GM21825 (cell line): Measurements from ENCODE around the gene NCDN.
A peak's percentile ranks its signal among the peaks of the same experiment; 100 is the strongest.

Source experiments
- ATAC-seq: cut with Tn5 transposase; IDR thresholded peaks from one replicate; pipeline ENCODE4 v1.9.1; 2021; ENCODE audit warnings: mild to moderate bottlenecking, moderate library complexity; ENCODE audit not compliant: unreplicated experiment

Gene NCDN

DNA sequence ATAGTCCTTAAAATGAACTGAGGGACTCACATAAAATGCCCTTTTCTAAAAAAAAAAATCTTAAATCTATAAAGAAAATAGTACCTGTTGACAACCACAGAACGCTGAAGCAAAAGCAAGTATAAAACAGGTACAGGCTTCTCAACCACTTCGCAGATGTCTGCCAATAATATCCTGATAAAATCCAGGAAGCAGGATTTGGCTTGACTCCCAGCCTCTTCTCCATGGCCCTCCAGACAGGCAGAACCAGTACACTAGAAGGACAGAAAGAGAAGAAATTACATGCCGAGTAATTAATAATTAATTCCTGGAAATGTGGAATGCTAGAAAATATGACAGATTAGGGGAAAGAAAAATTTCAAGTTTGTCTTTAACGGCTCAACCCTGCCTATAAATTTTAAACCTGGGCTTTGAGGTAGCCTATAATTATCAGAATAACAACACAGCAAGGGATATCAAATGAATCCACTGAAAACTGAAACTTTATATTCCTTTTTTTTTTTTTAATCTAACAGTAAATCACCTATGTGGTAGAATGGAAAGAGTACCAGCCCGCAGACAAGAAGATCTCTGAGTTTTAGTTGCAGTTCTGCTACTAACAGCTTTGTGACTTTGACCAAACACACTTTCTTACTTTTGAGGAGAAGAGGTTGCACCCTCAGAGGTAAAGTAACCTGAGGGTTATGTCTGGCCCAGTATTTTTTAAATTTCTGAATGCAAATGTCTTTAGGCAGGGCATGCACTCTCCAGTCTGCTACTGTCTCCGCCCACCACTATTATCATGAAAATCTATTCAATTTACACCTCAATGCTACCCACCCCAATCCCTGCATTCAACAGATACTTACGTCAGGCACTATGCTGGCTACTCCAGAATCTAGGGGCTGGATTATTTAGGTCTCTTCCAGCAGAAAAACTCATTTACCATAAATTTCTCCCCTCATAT is 3.1 kb upstream of the NCDN start:
- no peak for ATAC-seq

DNA sequence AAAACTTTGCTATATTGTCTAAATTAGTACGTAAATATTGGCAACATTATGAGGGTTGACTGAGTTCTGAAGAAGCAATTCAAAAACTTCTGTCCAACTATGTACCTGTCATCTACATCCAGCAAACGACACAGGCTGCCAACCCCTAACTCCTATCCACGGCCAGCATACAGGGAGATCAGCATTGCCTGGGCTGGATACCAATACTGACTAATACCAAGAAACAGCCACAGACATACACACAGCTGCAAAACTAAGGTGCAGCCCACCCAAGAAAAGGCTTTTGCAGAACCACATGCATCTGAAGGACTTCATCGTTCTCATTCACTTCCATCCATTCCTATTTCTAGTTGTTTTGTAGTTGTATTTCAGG is 2.4 kb upstream of the NCDN start:
- ATAC-seq = no peak

DNA sequence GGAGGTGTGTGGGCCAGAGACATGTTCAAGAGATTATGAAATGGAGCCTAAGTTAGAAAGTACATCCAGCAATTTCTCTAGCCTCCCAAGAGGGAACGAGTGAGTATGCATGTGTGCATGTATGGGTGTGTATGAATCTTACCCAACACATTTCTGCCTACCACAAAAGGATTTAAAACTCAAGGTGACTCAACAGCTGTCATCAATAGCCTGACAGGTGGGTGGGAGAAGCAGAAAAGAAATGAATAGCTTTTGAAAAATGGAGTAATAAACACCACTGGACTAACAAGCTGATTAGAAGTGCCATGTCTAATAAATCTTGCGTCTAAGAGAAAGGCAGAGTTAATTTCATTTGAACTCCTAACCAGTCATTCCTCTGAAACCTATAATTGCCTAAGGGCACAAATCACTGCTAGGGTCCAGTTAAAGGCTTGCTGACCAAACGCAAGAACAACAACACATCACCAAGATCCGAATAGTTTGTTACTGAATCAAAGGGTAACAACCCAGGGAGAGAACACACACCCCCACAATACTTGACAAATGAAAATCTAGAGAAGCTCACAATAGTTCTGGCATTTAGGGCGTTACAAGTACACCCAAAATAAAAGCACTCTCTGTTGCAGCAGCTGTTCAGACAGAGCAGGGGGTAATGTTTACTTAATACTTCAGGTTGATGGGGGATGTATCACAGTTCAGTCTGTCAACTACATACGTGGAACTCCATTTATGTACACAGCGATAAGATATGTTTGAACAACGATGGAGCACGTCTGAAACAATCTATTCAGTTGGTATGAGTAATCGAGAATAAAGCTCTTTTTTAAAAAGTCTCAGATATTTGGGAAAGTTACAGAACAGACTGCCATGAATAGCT is 1.8 kb upstream of the NCDN start:
- ATAC-seq = no peak

DNA sequence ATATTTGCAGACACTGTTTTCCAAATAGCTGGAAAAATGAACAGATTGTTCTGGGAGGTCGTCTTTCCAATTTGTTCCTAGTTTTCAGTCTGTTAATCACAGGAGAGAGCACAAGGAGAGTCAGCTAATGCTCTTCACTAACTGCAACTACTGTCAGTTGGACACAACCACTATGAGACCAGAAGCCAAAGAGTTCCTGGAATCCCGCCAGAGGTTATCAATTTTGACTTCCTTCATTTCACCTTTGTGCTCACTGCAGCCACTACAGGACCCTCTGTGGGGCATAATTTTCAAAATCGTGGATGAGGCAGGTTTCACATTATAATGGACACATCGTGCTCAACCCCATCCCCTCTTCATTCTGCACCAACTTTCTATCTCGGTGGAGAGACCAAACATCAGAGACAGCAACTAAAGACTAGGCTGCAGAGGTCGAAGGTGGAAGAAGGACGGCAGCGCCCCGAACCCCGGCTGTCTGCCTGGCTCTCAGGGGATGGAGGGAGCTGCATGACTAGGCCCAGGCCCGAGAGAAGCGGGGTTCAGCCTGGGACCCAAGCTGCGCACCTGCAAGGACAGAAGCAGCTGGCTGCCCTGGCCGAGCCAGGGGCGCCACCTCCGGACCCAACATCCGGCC is 998 bp upstream of the NCDN start:
- ATAC-seq = no peak

DNA sequence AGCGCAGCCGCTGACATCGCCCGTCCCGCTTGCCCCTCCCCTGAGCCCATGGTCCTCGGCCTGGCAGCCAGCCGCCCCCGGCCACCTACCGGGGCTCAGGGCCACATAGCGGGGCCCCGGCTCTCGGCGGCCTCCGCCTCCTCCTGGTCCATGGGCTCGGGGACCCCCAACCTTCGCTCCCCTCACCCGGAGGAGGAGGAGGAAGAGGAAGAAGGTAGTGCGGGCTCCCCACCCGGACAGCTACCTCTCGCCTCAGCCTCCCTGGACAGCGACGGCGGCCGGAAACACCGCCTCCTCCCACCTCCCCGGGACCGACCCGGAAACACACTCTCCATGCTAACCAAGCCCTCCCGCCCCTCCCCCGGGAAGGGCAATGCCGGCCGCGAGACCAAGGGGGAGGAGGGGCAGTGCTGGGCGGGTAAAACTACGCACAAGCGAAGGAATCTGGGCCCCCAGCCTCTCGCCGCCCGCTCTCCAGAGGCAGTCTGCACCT is 435 bp upstream of the NCDN start, which contains the start of gene KIAA0319L:
Gene KIAA0319L (minus strand): TSS at position 286 of the 493 bp plus-strand sequence. CDS start 2,912 bp downstream, outside the sequence.
- ATAC-seq = peak; percentile 69

DNA sequence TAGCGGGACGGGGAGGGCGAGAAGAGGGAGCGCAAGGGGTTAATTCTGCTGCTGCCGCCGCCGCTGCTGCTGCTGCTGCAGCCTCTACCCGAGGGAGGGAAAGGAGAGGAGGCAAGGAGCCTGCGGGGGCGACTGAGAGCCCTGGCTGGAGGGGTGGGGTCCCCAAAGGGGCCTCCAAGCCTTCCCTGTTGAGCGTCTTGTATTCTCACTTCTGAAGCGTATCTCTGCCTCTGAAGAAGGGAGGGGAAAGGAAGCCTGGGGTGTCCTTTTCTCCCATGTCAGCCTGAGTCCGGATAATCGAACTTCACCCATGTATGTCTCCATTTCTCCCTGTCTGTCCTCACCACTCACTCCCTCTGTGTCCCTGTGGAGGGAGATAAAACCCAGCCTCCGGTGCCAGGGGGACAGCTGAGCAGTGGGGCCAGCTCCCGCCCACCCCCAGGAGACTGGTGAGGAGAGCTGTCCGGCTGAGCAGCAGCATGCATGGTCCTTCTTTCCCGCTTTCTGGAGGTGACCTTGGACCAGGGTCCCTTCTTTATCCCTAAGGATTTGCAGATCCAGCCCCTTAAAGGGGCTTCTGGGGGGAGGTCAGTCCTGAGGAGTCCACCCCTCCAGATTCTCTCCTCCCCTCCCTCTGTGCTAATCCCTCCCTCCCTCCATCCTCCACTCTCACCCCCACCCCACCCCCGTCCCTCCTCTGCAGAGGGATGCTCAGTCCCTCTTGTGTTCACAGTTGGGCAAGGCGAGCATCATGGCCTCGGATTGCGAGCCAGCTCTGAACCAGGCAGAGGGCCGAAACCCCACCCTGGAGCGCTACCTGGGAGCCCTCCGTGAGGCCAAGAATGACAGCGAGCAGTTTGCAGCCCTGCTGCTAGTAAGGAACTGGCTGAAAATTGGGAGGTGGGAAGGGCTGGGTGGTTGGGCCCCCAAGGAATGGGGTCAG is 1.0 kb downstream of the NCDN start:
- ATAC-seq = no peak

DNA sequence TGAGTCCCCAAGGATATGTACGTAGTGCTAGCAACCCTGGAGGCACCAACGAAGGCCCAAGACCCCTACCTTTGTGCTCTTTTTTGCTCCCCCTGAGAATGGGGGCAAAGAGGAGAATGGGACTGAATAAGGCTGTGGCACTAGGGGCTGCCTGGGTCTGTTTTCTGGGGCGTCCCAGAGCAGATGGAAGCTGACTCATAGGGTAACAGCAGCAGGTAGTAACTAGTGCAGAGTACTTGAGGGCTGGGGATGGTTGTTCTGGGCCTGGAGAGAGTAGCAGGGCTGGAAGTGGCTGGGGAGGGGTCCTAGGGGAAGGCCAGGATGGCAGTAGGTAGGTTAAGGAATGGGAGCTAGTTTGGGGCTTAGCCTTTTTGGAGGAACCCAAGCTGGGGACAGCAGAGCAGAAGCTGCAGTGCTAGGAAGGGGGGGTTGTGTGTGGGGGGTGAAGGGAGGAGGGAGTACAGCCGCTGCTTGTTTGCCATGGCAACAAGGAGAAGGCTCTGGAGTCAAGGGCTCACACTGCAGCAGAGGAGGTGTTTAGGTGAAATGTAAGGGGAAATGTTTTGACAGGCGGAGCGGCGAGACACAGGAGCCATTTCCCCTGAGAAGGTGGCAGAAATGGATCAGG is 1.8 kb downstream of the NCDN start:
- no peak for ATAC-seq

DNA sequence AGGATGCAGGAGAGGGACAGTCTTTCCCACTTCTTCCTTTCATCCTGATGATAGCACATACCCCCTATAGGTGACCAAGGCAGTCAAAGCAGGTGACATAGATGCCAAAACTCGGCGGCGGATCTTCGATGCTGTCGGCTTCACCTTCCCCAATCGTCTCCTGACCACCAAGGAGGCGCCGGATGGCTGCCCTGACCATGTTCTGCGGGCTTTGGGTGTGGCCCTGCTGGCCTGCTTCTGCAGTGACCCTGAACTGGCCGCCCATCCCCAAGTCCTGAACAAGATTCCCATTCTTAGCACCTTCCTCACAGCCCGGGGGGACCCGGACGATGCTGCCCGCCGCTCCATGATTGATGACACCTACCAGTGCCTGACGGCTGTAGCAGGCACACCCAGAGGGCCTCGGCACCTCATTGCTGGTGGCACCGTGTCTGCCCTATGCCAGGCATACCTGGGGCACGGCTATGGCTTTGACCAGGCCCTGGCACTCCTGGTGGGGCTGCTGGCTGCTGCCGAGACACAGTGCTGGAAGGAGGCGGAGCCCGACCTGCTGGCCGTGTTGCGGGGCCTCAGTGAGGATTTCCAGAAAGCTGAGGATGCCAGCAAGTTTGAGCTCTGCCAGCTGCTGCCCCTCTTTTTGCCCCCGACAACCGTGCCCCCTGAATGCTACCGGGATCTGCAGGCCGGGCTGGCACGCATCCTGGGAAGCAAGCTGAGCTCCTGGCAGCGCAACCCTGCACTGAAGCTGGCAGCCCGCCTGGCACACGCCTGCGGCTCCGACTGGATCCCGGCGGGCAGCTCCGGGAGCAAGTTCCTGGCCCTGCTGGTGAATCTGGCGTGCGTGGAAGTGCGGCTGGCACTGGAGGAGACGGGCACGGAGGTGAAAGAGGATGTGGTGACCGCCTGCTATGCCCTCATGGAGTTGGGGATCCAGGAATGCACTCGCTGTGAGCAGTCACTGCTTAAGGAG is 2.9 kb downstream of the NCDN start:
- no peak for ATAC-seq

DNA sequence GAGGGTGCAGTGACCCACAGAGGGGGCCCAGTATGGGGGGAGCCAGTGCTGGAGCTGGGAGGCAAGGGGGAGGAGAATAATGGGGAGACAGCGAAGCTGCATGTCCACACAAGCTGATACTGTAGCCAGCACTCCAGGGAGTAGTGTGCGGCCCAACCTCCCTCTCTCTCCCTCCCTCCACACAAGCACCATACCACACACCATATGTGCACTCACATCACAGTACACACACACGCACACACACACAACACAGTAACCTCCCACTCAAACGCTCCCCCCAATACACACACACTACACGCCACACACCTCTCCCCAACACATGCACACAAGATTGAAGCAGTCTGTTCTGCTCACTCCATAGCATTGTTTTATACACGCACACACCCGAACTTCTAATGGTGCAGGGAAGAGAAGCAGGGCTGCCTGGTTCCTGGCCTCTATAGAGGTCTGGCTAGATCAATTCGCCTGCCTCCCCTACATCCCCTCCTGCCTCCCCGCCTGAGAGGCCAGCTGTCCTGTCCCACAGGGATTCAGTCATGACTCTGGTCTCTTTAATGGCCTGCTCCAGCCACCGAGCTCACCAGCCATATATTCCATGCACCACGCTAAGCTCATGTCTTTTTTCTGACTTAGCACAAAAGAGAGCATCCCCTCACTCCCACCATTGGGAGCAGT is 3.8 kb downstream of the NCDN start:
- no peak for ATAC-seq

DNA sequence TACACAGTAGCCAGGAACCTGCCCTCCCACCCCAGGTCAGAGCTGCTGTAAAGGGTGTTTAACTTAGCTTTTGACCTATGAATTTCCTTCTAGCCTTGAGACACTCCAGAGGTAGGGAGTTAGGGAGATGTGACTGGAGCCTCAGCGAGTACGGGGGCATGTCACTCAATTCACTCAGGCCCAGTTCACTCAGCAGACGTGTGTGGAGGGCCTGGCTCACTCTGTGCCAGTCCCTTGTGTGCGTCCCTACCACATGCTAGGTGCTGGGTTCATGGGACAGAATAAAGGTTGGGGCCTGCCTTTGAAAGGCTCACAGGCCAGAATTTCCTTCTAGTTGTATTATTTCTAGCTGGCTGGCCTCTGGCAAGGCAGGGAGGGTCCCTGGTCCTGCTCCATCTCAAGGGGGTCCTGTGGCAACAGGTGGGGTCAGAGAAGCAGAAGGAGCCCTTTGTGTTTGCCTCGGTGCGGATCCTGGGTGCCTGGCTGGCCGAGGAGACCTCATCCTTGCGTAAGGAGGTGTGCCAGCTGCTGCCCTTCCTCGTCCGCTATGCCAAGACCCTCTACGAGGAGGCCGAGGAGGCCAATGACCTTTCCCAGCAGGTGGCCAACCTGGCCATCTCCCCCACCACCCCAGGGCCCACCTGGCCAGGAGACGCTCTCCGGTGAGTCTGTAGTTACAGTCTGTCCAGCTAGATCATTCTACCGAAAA is 4.5 kb downstream of the NCDN start:
- ATAC-seq = no peak

DNA sequence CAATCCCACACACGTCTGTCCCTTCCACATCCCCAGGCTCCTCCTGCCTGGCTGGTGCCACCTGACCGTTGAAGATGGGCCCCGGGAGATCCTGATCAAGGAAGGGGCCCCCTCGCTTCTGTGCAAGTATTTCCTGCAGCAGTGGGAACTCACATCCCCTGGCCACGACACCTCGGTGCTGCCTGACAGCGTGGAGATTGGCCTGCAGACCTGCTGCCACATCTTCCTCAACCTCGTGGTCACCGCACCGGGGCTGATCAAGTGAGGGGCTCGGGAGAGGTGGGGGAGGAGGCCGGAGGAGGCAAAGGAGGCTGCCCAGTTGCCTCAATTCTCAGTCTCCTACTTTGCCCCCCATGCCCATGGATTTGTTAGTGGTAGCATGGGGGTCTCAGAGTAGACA is 5.6 kb downstream of the NCDN start:
- ATAC-seq = no peak

DNA sequence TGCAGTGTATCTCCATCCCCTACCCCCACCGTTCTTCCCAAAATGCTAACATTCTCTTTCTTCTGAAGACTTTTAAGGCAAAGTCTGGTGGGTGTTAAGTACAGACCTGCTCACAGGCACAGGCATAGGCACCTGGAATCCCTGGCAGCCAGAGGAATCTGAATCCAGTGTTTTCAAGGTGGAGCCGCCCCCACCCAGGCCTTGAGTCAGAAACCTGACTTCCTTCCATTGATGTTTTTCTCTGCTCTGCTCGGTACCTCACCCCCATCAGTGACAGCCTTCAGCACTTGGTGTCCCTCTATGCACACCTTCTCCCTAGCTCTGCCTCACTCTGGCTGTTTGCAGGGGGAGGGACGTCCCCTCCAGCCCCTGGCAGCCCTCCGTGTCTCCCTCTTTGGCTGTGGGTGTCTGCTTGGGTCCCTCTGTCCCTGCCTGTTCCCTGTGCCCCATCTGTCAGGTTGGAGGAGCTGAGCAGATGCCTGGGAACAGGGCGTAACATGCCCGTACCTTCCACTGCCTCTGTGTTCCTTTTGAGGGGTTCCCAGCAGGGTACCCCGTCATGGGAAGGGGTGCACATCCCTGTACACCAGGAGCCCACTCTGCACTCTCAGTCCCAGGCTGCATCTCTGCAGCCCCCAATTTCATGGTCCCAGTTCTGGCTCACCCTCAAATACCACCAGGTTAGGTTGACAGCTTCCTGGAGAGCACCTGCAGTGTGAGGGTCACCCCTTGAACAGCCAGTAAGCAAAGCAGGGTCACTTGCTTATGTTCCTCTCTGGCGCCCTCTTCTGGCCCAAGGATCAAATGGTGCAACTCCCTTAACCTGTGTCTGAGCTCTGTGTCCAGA is 6.7 kb downstream of the NCDN start:
- no peak for ATAC-seq

DNA sequence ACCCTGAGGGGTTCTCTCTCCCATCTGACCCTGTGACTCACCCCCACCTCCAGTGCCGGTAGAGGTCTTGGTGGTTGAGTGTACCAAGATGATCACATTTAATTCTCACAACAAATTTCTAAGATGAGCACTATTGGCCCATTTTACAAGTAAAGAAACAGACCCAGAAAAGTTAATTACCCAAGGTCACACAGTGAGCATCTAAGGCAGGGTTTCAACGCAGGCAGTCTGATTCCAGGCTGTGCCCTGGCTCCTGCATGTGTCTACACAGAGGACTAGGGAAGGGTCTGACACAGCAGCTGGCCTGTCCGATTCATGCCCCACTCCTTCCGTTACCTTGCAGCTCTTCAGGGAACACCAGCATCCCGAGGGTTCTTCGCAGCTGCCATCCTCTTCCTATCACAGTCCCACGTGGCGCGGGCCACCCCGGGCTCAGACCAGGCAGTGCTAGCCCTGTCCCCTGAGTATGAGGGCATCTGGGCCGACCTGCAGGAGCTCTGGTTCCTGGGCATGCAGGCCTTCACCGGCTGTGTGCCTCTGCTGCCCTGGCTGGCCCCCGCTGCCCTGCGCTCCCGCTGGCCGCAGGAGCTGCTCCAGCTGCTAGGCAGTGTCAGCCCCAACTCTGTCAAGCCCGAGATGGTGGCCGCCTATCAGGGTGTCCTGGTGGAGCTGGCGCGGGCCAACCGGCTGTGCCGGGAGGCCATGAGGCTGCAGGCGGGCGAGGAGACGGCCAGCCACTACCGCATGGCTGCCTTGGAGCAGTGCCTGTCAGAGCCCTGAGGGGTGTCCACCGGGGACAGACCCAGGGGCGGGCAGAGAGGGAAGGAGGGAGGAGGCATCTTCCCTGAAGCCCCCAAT is 7.5 kb downstream of the NCDN start:
- ATAC-seq = no peak

DNA sequence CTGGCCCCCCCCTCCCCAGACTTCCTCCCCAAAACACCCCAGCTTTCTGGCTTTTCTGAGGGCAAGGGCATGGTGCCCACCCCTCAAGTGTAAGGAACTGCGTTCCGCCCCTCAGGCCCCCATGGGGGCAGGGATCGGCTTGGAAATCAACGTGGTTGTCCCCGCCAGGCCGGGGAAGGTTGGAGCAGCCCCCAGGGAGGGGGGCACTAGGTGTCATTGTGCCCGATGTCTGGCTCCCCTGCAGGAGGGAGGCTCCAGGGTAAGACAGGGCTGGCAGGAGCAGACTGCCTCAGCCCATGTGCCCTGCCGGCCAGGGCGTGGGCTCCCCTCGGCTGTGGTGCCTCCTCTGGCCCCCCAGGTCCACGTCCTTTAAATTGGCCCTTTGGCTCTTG is 8.1 kb downstream of the NCDN start:
- ATAC-seq = no peak

DNA sequence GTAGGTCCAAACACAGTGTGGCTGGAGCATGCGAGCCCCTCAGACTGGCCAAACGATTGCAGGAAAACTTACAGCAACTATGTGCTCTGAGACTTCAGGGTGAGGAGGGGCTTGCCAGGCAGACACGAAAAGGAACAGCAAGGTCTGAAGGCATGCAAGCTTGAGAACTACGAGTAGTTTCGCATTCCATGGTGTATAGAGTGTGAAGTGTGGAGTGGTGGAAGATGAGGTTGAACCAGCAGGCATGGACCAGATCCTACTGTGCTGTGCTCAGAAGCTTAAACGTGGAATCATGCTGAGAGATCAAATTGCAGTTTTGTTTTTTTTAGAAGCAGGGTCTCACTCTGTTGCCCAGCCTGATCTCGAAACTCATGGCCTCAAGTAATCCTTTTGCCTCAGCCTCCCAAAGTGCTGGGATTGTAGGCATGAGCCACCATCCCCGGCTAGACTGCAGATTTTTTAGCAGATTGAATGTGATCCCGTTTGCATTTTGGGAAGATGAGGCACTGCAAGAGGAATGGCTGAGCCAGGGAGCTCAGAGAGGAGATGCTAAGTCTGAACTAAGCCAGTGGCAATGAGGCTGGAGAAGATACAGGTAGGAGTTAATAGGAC is 10.5 kb downstream of the NCDN start:
- no peak for ATAC-seq
